Smooth muscle cell (in vitro differentiated cells): ENCODE data around the gene KIF11. TPM values are rescaled to one million over a fixed set of nuclear protein-coding genes. Genes with fewer than 3 reads are reported as not detected.

Experiments
- DNase-seq: peaks from one replicate; lab custom pipeline; 2025; ENCODE audit not compliant: unreplicated experiment; lab: John Stamatoyannopoulos, UW
- H2AFZ ChIP-seq: fragments of 200-600 bp; sonication (generic); 2 replicates; pipeline ENCODE4 v1.6.0; 2016; ENCODE audit warnings: antibody characterized with exemption, low read depth, mild to moderate bottlenecking
- H3F3A ChIP-seq: fragments of 200-600 bp; sonication (generic); 2 replicates; pipeline ENCODE4 v1.6.0; 2017; ENCODE audit warnings: antibody characterized with exemption, low read depth
- H3K27ac ChIP-seq: fragments of 200-600 bp; sonication (generic); 2 replicates; pipeline ENCODE4 v1.5.1; 2016; ENCODE audit warnings: low read depth, mild to moderate bottlenecking
- H3K27me3 ChIP-seq: fragments of 200-600 bp; sonication (generic); 2 replicates; pipeline ENCODE4 v1.6.1; 2016; ENCODE audit warnings: low read depth, mild to moderate bottlenecking
- H3K36me3 ChIP-seq: fragments of 200-600 bp; sonication (generic); 2 replicates; pipeline ENCODE4 v1.5.1; 2016; ENCODE audit warnings: low read depth
- H3K4me1 ChIP-seq: fragments of 200-600 bp; sonication (generic); 2 replicates; pipeline ENCODE4 v1.5.1; 2016; ENCODE audit warnings: low read depth
- H3K4me2 ChIP-seq: fragments of 200-600 bp; sonication (generic); 2 replicates; pipeline ENCODE4 v1.6.0; 2016; ENCODE audit warnings: mild to moderate bottlenecking
- H3K4me3 ChIP-seq: fragments of 200-600 bp; sonication (generic); 2 replicates; pipeline ENCODE4 v1.5.1; 2016; ENCODE audit warnings: mild to moderate bottlenecking
- H3K79me2 ChIP-seq: fragments of 200-600 bp; sonication (generic); 2 replicates; pipeline ENCODE4 v1.6.0; 2016; ENCODE audit warnings: low read depth, mild to moderate bottlenecking
- H3K9ac ChIP-seq: fragments of 200-600 bp; sonication (generic); 2 replicates; pipeline ENCODE4 v1.6.0; 2016; ENCODE audit warnings: low read depth
- H3K9me3 ChIP-seq: fragments of 200-600 bp; sonication (generic); replicated peaks from 2 replicates; pipeline ENCODE4 v1.5.1; 2016; ENCODE audit warnings: low read depth
- H4K20me1 ChIP-seq: fragments of 200-600 bp; sonication (generic); 2 replicates; pipeline ENCODE4 v1.6.0; 2016; ENCODE audit warnings: low read depth
- CTCF ChIP-seq: fragments of 200-600 bp; sonication (generic); IDR thresholded peaks from 2 replicates; pipeline ENCODE4 v1.5.1; 2017; ENCODE audit warnings: borderline replicate concordance, mild to moderate bottlenecking, antibody characterized with exemption; ENCODE audit not compliant: insufficient read depth, poor library complexity, severe bottlenecking
- WGBS: methylation state at CpG from one replicate; pipeline ENCODE4 v1.1.7; 2016; ENCODE audit warnings: low lambda C conversion rate; 5-methylcytosine and 5-hydroxymethylcytosine counted together
- polyA plus RNA-seq: library from polyadenylated mRNA; unstranded; fragments of >200 nt; fragmentation: Nextera tagmentation; extraction: Ambion mirVana; gene quantifications from 2 replicates; pipeline ENCODE4 v1.2.1, GENCODE V29; 2016
- total RNA-seq: library from RNA; depleted of rRNA; stranded (reverse); fragments of >200 nt; gene quantifications from 2 replicates; pipeline ENCODE4 v1.2.3, GENCODE V29; 2014

KIF11 gene
- total and polyA plus RNA-seq, 2 experiments from 2014 or later = 6.0 to 9.1 TPM

- Histone ChIP-seq H3K9me3 (no peaks in the 10 kb centered on the region), H3F3A (no peaks in the 10 kb centered on the region), H3K4me3 (no peak overlapping the region), H3K27me3 (no peaks in the 10 kb centered on the region), H4K20me1 (no peaks in the 10 kb centered on the region), H3K4me1 (no peaks in the 10 kb centered on the region), H3K9ac (no peak overlapping the region), H3K27ac (no peak overlapping the region), H2AFZ (no peak overlapping the region), H3K36me3 (peaks cover 1% of the 10 kb centered on the region), H3K79me2 (no peaks in the 10 kb centered on the region), H3K4me2 (no peak overlapping the region)
- no peak for DNase-seq
- TF ChIP-seq CTCF = no peak
- 97% methylated on average over 1 of the region's 1 CpG for WGBS
These were observed 62.5 kb downstream of the KIF11 start for GRCh38 chr10:92655426-92655825.

DNA sequence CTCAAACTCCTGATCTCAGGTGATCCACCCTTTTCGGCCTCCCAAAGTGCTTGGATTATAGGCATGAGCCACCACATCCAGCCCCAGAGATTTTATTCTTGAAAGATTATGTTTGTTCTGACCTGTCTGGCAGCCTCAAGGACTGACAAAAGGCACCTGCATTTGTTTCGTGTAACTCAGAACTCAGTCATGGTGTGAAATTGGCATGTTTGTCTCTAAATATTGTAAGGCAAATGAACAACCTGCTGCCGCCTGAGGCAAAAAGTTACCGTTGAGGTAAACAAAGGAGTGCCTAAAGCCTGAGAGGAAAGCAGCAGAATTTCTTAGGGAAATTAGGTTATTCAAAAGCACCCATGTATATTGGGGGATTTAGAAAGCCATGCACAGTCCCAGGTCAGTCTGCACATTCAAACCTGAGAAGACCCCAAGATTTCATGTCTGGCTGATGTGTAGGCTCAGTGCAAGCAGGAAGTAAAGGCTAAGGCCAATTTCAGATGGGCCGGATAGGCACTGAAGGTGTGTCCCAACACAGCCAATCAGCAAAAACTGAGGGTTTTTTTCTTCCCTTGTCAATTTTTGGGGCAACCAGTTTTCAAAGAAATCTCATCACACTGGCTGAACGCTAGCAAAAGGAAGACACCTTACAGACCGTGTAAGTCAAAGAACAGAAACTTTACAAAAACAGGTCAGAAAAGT, 63.5 kb downstream of the KIF11 start:
- no peak overlapping the region for H3K4me3 ChIP-seq
- no peak overlapping the region for H3K27ac ChIP-seq
- DNase-seq = no peak
- no peak for TF ChIP-seq CTCF
- H2AFZ ChIP-seq = no peak overlapping the region
- H4K20me1 ChIP-seq = no peaks in the 10 kb centered on the region
- no peaks in the 10 kb centered on the region for H3K4me1 ChIP-seq
- H3K79me2 ChIP-seq = no peaks in the 10 kb centered on the region
- no peak overlapping the region for H3K9ac ChIP-seq
- no peaks in the 10 kb centered on the region for H3K27me3 ChIP-seq
- H3F3A ChIP-seq = no peaks in the 10 kb centered on the region
- WGBS = 91% methylated on average over 7 of the region's 7 CpGs
- no peaks in the 10 kb centered on the region for H3K9me3 ChIP-seq
- H3K4me2 ChIP-seq = no peak overlapping the region
- no peaks in the 10 kb centered on the region for H3K36me3 ChIP-seq

GRCh38 chr10:92657024-92657423, 64.1 kb downstream of the KIF11 start:
- H3K4me1 ChIP-seq = no peaks in the 10 kb centered on the region
- no peaks in the 10 kb centered on the region for H3K79me2 ChIP-seq
- H3F3A ChIP-seq = no peaks in the 10 kb centered on the region
- H3K36me3 ChIP-seq = no peaks in the 10 kb centered on the region
- no peak overlapping the region for H3K4me2 ChIP-seq
- no peak overlapping the region for H3K9ac ChIP-seq
- no peak for TF ChIP-seq CTCF
- DNase-seq = no peak
- no peak overlapping the region for H3K4me3 ChIP-seq
- H3K9me3 ChIP-seq = no peaks in the 10 kb centered on the region
- no peak overlapping the region for H3K27ac ChIP-seq
- H3K27me3 ChIP-seq = no peaks in the 10 kb centered on the region
- H2AFZ ChIP-seq = no peak overlapping the region
- WGBS = 88% methylated on average over 5 of the region's 5 CpGs
- no peaks in the 10 kb centered on the region for H4K20me1 ChIP-seq

DNA sequence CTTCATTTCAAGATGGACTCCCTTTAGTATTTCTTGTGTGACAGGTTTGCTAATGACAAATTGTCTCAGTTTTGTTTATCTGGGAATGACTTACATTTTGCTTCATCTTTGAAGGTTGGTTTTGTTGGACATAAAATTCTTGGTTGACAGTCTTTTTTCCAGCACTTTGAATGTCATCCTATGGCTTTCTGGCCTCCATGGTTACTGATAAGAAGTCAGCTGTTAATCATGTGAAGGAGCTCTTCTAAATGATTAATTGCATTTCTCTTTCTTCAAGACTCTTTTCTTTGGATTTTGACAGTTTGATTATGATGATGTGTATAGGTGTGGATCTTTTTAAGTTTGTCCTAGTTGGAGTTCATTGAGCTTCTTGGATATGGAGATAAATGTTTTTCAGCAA, 69.9 kb downstream of the KIF11 start:
- Histone ChIP-seq H3K4me3 (no peak overlapping the region), H3K9me3 (peaks cover 3% of the 10 kb centered on the region), H4K20me1 (no peaks in the 10 kb centered on the region), H3K9ac (no peak overlapping the region), H3F3A (no peaks in the 10 kb centered on the region), H3K4me1 (no peaks in the 10 kb centered on the region), H2AFZ (no peak overlapping the region), H3K36me3 (no peaks in the 10 kb centered on the region), H3K27me3 (no peaks in the 10 kb centered on the region), H3K27ac (no peak overlapping the region), H3K79me2 (no peaks in the 10 kb centered on the region), H3K4me2 (no peak overlapping the region)
- DNase-seq = no peak
- TF ChIP-seq CTCF = no peak
